Glutamatergic neuron (in vitro differentiated cells): ENCODE measurements around the gene EVX2. TPM values are rescaled to one million over a fixed set of nuclear protein-coding genes. Genes with fewer than 3 reads are reported as not detected.

ENCODE experiments used
- DNase-seq: peaks from one replicate; pipeline ENCODE4 v3.0.0; 2022
- H3K27ac Mint-ChIP-seq: one replicate; pipeline ENCODE4 v1.8.0; 2020; ENCODE audit warnings: mild to moderate bottlenecking, mixed read lengths, inconsistent platforms; ENCODE audit not compliant: unreplicated experiment
- H3K27me3 Mint-ChIP-seq: one replicate; pipeline ENCODE4 v1.8.0; 2020; ENCODE audit warnings: mild to moderate bottlenecking, moderate library complexity, mixed read lengths, inconsistent platforms; ENCODE audit not compliant: unreplicated experiment
- H3K36me3 Mint-ChIP-seq: one replicate; pipeline ENCODE4 v1.8.0; 2020; ENCODE audit warnings: mild to moderate bottlenecking, mixed read lengths, inconsistent platforms; ENCODE audit not compliant: unreplicated experiment
- H3K4me1 Mint-ChIP-seq: one replicate; pipeline ENCODE4 v1.8.0; 2020; ENCODE audit warnings: mild to moderate bottlenecking, low read depth, mixed read lengths, inconsistent platforms; ENCODE audit not compliant: unreplicated experiment
- H3K4me3 Mint-ChIP-seq: one replicate; pipeline ENCODE4 v1.8.0; 2020; ENCODE audit warnings: mild to moderate bottlenecking, mixed read lengths, inconsistent platforms; ENCODE audit not compliant: unreplicated experiment
- H3K9me3 Mint-ChIP-seq: one replicate; pipeline ENCODE4 v1.8.0; 2020; ENCODE audit warnings: mild to moderate bottlenecking, moderate library complexity, mixed read lengths, inconsistent platforms; ENCODE audit not compliant: unreplicated experiment
- total RNA-seq: library from RNA; stranded (reverse); fragmentation: NEBNext Ultra II Directional; extraction: Animal tissue kit (Norgen Biotek cat#: 25700); gene quantifications from one replicate; pipeline ENCODE4 v1.2.1, GENCODE V29; 2021; ENCODE audit not compliant: unreplicated experiment
- TF ChIP-seq, protein P1 (sequence below): fragments of 200-600 bp; sonication (generic); IDR thresholded peaks from one replicate; pipeline ENCODE4 v1.5.0; 2021; ENCODE audit not compliant: partially characterized antibody, unreplicated experiment

Gene EVX2
- total RNA-seq, 1 donor from 2014 or later: 0.76 TPM

DNA sequence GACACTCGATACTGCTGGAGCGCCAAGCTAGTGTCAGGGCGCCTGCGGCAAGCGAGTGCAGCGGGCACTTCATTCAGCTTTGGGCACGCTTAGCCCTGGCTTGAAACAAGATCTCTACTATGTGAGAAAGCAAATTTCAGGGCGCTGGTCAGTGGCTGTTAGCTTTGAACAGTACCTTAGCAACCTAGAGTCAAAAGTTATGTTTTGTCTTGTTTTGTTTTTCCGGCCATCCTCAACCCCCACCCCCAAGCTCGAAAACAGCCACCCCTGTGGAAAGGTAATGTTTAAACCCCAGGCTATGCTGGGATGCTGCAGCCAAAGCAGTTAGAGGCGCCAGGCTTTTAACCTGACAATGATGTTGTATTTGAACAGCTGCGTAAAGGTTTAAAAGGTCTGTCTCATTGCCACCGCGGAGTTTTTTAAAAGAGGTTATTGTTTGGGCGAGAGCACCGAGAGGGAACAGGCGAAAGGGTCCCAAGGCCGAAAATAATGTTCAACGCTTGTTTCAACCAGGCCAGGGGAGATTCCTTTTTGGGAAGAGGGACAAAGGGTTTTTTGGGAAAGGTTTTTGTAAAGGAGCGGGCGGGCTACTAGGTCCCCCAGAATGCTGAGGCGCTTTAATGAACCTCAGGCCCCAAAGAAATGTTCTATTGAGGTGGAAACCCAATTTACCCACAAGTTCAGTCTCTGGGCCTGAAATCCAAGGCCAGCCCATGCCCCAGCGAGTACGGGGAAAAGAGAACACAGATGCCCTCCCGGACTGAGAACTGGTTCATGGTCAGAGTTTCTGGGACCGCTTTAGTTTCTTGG is 30.6 kb upstream of the EVX2 start:
- Mint-ChIP-seq H3K9me3 (peaks cover 6% of the 10 kb centered on the region), H3K36me3 (peaks cover 11% of the 10 kb centered on the region), H3K27me3 (peaks cover 45% of the 10 kb centered on the region), H3K4me3 (no peak overlapping the region), H3K4me1 (no peaks in the 10 kb centered on the region), H3K27ac (no peak overlapping the region)
- TF ChIP-seq, protein P1, sequence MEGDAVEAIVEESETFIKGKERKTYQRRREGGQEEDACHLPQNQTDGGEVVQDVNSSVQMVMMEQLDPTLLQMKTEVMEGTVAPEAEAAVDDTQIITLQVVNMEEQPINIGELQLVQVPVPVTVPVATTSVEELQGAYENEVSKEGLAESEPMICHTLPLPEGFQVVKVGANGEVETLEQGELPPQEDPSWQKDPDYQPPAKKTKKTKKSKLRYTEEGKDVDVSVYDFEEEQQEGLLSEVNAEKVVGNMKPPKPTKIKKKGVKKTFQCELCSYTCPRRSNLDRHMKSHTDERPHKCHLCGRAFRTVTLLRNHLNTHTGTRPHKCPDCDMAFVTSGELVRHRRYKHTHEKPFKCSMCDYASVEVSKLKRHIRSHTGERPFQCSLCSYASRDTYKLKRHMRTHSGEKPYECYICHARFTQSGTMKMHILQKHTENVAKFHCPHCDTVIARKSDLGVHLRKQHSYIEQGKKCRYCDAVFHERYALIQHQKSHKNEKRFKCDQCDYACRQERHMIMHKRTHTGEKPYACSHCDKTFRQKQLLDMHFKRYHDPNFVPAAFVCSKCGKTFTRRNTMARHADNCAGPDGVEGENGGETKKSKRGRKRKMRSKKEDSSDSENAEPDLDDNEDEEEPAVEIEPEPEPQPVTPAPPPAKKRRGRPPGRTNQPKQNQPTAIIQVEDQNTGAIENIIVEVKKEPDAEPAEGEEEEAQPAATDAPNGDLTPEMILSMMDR: no peak
- no peak for DNase-seq

DNA sequence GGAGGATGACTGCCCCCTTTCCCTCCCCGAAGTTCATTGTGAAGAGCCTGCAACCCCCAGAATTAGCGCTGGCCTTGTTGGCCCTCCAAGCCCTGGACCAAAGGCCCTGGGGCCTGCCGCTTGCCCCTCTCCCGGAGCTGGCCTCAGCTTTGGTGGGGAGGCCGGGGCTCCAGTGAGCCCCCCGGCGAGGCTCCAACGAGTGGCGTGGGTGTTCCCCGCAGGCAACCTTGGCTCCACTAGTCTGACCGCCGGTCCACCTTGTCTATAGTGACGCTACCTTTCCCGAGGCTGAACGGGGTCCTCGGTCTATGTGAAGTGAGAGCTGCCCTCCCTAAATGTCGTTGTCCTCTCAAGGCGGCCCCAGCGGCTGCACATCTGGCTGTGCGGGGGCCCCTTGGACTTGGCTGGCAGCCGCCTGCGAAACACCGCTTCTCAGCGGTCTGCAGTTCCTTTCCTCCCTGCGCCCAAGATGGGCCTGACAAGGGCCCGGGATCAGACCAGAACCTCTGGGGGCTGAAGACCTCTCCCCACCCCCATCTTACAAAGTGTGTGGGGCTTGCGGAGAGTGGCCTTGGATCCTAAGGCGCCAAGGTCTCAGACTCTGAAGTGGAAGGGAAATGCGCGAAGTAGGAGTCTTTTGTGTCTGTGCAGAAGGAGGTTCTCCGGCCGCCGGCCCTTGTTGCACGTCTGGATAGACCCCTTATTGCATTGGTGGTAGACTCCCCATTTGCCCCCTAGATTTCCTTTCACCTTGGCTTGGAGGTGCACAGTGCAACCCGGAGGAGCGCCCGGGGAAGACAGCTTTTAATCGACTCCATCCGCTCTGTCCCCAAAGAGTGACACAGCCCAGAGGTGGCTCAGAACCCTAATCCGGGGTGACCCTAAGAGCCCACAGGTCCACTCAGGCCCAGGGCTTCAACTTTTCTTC is 28.9 kb upstream of the EVX2 start:
- Mint-ChIP-seq H3K4me3 (no peak overlapping the region), H3K27ac (no peak overlapping the region), H3K36me3 (peaks cover 11% of the 10 kb centered on the region), H3K9me3 (peaks cover 8% of the 10 kb centered on the region), H3K27me3 (peaks cover 45% of the 10 kb centered on the region), H3K4me1 (no peaks in the 10 kb centered on the region)
- no peak for DNase-seq
- TF ChIP-seq, protein P1: no peak

DNA sequence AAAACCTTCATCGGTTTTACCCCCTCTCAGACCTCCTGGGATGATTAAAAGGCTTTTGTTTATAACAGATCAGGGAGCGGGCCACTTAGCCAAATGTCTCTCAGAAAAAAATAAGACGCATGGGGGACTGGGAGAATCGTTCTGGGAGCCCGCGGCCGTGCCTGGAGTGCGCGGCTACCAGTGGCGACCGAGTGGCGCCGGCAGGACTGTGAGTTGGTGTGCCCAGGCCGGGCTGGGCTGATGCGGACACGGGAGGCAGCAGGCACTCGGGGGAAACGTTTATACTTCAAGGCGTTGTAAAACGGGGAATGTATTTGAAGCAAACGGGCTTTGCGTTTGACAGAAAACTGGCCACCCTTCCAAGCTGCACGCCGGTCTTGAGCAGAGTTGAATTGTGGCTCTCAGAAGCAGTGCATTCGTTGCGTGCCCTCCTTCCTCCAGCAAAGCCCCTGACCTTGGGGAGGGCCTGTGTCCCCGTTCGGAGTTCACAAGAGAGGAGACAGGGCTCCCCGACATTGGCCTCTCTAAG is 28.1 kb upstream of the EVX2 start:
- no peak overlapping the region for H3K4me3 Mint-ChIP-seq
- DNase-seq: no peak
- H3K27me3 Mint-ChIP-seq: peaks cover 44% of the 10 kb centered on the region
- peaks cover 6% of the 10 kb centered on the region for H3K9me3 Mint-ChIP-seq
- TF ChIP-seq, protein P1: no peak
- peaks cover 7% of the 10 kb centered on the region for H3K36me3 Mint-ChIP-seq
- no peaks in the 10 kb centered on the region for H3K4me1 Mint-ChIP-seq
- no peak overlapping the region for H3K27ac Mint-ChIP-seq

DNA sequence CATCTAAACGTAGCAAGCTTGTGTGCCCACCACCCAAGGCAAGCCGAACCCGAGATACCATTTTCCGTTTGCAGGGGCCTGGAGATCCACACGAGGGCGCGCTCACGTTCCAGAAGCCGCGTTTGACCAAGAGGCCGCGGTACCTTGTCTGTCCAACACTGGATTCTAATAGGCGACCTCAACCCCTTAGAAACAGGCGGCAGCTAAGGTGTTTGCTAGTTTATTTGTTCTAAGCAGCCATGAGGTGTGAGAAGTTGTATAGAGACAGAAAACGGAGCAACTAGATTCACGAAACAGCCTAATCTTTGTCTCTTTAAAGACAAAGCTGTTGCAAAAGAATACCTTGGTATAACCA is 27.5 kb upstream of the EVX2 start:
- peak; percentile 81 for DNase-seq
- Mint-ChIP-seq H3K27me3 (peaks cover 40% of the 10 kb centered on the region), H3K4me3 (no peak overlapping the region), H3K4me1 (peaks cover 1% of the 10 kb centered on the region), H3K9me3 (peaks cover 6% of the 10 kb centered on the region), H3K27ac (no peak overlapping the region), H3K36me3 (peaks cover 4% of the 10 kb centered on the region)
- TF ChIP-seq, protein P1: peak; percentile 54
